Panc1 (cell line): ENCODE measurements around the gene PROSER3. TPM values are rescaled to one million over a fixed set of nuclear protein-coding genes. Genes with fewer than 3 reads are reported as not detected.
"Not testable (repeated sequence)": the region's sequence is repeated elsewhere in the genome, so short reads cannot be mapped to it uniquely, and the experiment has no call there.

Experiments
- ATAC-seq: fragments of 200-7000 bp; cut with Tn5 transposase; 2 replicates; pipeline ENCODE4 v1.9.1; 2020; ENCODE audit warnings: mild to moderate bottlenecking, moderate library complexity
- BruUV-seq: library from RNA; stranded (reverse); fragments of 400-500 nt; replicated peaks from 2 replicates; lab custom pipeline; 2021; lab: Mats Ljungman, UMichigan
- CTCF ChIA-PET: fragments of 300-600 bp; sonication (Branson Sonifier 250); formaldehyde crosslinking; loops from one replicate; lab custom pipeline; 2022; ENCODE audit warnings: antibody characterized with exemption; lab: Charles Lee
- POLR2A ChIA-PET: fragments of 300-600 bp; sonication (Branson Sonifier 250); formaldehyde crosslinking; loops from one replicate; lab custom pipeline; 2022; ENCODE audit warnings: antibody characterized with exemption; lab: Charles Lee
- DNase-seq: peaks from one replicate; pipeline ENCODE4 v3.0.0-alpha.2; 2010; ENCODE audit warnings: low read depth, low spot score
- H3K27ac ChIP-seq: 2 replicates; pipeline ENCODE4 v1.5.1; 2011; ENCODE audit warnings: mild to moderate bottlenecking, low read length, inconsistent platforms
- H3K27me3 ChIP-seq: fragments of 200-500 bp; sonication (Bioruptor generic); 2 replicates; pipeline ENCODE4 v1.6.0; 2014; ENCODE audit warnings: low read length, inconsistent platforms; ENCODE audit not compliant: control insufficient read depth, insufficient read depth
- H3K36me3 ChIP-seq: fragments of 200-500 bp; sonication (Bioruptor generic); 2 replicates; pipeline ENCODE4 v1.5.1; 2014; ENCODE audit warnings: inconsistent platforms, mild to moderate bottlenecking, low read length, moderate library complexity; ENCODE audit not compliant: control insufficient read depth, insufficient read depth
- H3K4me1 ChIP-seq: 2 replicates; pipeline ENCODE4 v1.5.1; 2011; ENCODE audit warnings: inconsistent platforms, mild to moderate bottlenecking, low read length, moderate library complexity; ENCODE audit not compliant: control insufficient read depth, insufficient read depth
- H3K4me3 ChIP-seq, 2 experiments: 2 replicates each; pipeline ENCODE4 v1.5.1; 2011 to 2012; ENCODE audit warnings: low read depth in 2 of 2, low read length in 2 of 2, mild to moderate bottlenecking in 2 of 2, inconsistent platforms in 1 of 2, moderate library complexity in 1 of 2
- H3K9me3 ChIP-seq: fragments of 200-500 bp; sonication (Bioruptor generic); 2 replicates; pipeline ENCODE4 v1.5.1; 2014; ENCODE audit warnings: low read depth, mild to moderate bottlenecking, inconsistent platforms, low read length, moderate library complexity; ENCODE audit not compliant: control insufficient read depth, insufficient read depth
- POLR2AphosphoS5 ChIP-seq: IDR thresholded peaks from 2 replicates; pipeline ENCODE4 v1.6.1; 2012; ENCODE audit warnings: mild to moderate bottlenecking, low read depth, low read length, moderate library complexity
- SIN3A ChIP-seq: IDR thresholded peaks from 2 replicates; pipeline ENCODE4 v1.6.1; 2012; ENCODE audit warnings: low read depth, mild to moderate bottlenecking, low read length, moderate library complexity, borderline replicate concordance; ENCODE audit not compliant: insufficient read depth
- TCF7L2 ChIP-seq: IDR thresholded peaks from 2 replicates; pipeline ENCODE4 v1.6.1; 2011; ENCODE audit warnings: mild to moderate bottlenecking, low read depth, low read length, inconsistent platforms
- in situ Hi-C: cut with HindIII; loops from 2 replicates; pipeline ENCODE4 v1.10.0; 2016; ENCODE audit warnings: low sequenced_read_pairs, low pct_unique_long_range_greater_than_20kb
- intact Hi-C: fragments of 100-400 bp; cut with micrococcal nuclease; formaldehyde crosslinking; loops from one replicate; pipeline ENCODE4 v1.10.0; 2022; ENCODE audit not compliant: unreplicated experiment
- total RNA-seq: library from RNA; stranded (reverse); gene quantifications from one replicate; pipeline ENCODE4 v1.2.1, GENCODE V29; 2021; ENCODE audit not compliant: unreplicated experiment
- TF ChIP-seq, protein P1 (sequence below): fragments of 450-650 bp; IDR thresholded peaks from 2 replicates; pipeline ENCODE4 v1.5.1; 2017; ENCODE audit warnings: mild to moderate bottlenecking
- TF ChIP-seq, protein P2 (sequence below), 2 experiments: IDR thresholded peaks; 2 replicates each; pipeline ENCODE4 v1.6.1; 2011 to 2012; ENCODE audit warnings: low read depth in 2 of 2, control low read depth in 1 of 2, low read length in 1 of 2, mild to moderate bottlenecking in 1 of 2, moderate library complexity in 1 of 2; ENCODE audit not compliant: insufficient read depth in 1 of 2

The PROSER3 gene
- total RNA-seq, 1 experiment from 2014 or later: 63.9 TPM

DNA sequence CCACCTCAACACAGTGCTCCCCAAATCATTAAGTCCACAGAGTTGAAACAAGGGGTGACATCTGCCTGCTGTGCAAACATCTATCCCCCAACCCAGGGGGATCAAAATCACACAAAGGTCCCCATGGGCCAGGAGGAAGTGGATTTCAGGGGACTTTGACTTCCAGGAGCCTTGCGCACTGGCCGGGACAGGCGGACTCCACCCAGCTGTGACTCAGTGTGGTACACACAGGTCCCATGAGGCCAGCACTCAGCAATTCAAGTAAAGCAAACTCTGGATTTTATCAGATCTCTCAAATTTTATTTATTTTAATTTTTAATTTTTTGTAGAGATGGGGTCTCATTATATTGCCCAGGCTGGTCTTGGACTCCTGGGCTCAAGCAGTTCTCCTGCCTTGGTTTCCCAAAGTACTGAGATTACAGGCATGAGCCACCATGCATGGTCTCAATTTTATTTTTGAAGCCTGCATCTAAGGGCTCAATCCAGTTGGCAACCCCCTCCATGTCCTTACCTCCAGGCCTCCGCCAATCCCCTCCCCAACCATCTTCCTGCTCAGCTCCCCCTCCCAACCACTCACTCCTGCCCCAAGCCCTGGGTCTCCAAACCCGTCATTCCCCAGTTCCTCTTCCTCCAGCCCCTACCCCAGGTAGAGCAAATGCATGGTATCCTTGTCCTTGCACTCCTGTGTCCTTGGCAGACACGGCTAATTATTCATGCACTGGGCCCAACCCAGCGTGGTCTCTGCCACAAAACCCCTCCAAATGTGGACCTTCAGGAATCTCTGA is 35.6 kb downstream of the PROSER3 start:
- Histone ChIP-seq H3K4me1 (no peaks in the 10 kb centered on the region; the same call in 1 of the 2 replicates), H3K27ac (no peak overlapping the region), H3K27me3 (no peaks in the 10 kb centered on the region), H3K4me3 (no peak overlapping the region), H3K36me3 (no peaks in the 10 kb centered on the region), H3K9me3 (no peaks in the 10 kb centered on the region)
- ChIA-PET CTCF (no interaction called here), POLR2A (no interaction called here)
- ATAC-seq (no peak), DNase-seq (no peak)
- TF ChIP-seq, protein P1, sequence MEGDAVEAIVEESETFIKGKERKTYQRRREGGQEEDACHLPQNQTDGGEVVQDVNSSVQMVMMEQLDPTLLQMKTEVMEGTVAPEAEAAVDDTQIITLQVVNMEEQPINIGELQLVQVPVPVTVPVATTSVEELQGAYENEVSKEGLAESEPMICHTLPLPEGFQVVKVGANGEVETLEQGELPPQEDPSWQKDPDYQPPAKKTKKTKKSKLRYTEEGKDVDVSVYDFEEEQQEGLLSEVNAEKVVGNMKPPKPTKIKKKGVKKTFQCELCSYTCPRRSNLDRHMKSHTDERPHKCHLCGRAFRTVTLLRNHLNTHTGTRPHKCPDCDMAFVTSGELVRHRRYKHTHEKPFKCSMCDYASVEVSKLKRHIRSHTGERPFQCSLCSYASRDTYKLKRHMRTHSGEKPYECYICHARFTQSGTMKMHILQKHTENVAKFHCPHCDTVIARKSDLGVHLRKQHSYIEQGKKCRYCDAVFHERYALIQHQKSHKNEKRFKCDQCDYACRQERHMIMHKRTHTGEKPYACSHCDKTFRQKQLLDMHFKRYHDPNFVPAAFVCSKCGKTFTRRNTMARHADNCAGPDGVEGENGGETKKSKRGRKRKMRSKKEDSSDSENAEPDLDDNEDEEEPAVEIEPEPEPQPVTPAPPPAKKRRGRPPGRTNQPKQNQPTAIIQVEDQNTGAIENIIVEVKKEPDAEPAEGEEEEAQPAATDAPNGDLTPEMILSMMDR: no peak
- in situ Hi-C loops (no loop called here), intact Hi-C loops (no loop called here)
- BruUV-seq: no TSS peak

DNA sequence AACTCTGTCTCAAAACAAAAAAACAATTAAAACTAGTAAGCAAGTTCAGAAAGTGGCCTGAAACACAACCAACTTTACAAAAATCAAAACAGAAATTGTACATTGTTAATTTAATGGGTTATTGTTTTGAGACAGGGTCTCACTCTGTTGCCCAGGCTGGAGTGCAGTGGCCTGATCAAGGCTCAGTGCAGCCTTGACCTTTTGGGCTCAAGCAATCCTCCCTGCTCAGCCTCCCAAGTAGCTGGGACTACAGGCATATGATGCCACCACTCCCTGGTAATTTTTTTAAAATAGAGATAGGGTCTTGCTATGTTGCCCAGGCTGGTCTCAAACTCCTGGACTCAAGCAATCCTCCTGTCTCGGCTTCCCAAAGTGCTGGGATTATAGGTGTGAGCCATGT is 37.6 kb downstream of the PROSER3 start:
- H3K4me1 ChIP-seq, POLR2A ChIA-PET, H3K36me3 ChIP-seq, CTCF ChIA-PET, DNase-seq, H3K4me3 ChIP-seq, in situ Hi-C loops, H3K9me3 ChIP-seq, H3K27me3 ChIP-seq, BruUV-seq, H3K27ac ChIP-seq, ATAC-seq, intact Hi-C loops: not testable (repeated sequence)

DNA sequence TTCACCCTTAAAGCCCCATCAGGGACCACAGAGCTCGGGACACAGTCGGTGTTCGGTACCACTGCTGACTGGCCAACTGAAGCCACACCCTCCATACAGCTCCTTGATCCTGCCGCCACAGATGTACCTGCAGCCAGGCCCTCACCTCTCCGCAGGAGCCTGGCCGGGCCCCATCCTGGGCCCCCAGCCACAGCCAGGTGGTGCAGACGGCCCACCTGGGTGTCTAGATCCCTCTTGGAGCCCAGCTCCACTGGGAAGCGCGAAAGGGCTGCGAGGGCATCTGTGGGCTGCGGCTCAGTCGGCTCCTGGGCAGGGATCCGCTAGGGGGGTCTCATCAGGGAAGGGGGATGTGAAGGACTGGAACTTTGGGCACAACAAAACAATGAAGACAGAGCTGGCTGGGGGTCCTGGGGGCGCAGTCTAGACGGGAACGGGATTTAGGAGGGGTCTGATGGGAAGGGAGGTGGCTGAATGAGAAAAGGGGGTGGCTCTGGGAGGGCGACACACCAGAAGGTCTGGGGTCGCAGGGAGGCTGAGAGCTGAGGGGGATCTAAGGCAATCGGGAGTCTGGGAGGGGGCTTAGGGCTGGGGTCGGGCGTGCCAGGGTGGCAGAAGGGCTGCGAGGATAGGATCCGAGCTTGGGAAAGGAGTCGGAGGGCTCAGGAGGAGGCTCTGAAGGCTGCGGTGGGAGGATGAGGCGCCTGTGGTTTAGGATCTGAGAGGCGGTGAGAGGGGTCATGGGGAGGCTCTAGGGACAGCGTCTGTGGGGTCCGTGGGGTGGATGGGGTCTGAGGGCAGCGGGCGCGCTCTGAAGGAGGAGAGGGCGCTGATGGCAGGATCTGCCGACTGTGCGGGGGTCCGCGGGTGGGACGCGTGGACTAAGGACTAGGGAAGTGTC is 38.9 kb downstream of the PROSER3 start:
- H3K36me3 ChIP-seq: no peaks in the 10 kb centered on the region
- no peaks in the 10 kb centered on the region for H3K27me3 ChIP-seq
- BruUV-seq: no TSS peak
- ChIA-PET POLR2A (no interaction called here), CTCF (interaction anchor here (0.9 kb wide), 1 partner anchor 23 kb away, joined by 4 read pairs; no protein-coding TSS in a partner anchor)
- H3K27ac ChIP-seq: no peak overlapping the region
- no peaks in the 10 kb centered on the region for H3K4me1 ChIP-seq
- H3K9me3 ChIP-seq: no peaks in the 10 kb centered on the region
- no peak for TF ChIP-seq POLR2AphosphoS5
- TF ChIP-seq, protein P2, sequence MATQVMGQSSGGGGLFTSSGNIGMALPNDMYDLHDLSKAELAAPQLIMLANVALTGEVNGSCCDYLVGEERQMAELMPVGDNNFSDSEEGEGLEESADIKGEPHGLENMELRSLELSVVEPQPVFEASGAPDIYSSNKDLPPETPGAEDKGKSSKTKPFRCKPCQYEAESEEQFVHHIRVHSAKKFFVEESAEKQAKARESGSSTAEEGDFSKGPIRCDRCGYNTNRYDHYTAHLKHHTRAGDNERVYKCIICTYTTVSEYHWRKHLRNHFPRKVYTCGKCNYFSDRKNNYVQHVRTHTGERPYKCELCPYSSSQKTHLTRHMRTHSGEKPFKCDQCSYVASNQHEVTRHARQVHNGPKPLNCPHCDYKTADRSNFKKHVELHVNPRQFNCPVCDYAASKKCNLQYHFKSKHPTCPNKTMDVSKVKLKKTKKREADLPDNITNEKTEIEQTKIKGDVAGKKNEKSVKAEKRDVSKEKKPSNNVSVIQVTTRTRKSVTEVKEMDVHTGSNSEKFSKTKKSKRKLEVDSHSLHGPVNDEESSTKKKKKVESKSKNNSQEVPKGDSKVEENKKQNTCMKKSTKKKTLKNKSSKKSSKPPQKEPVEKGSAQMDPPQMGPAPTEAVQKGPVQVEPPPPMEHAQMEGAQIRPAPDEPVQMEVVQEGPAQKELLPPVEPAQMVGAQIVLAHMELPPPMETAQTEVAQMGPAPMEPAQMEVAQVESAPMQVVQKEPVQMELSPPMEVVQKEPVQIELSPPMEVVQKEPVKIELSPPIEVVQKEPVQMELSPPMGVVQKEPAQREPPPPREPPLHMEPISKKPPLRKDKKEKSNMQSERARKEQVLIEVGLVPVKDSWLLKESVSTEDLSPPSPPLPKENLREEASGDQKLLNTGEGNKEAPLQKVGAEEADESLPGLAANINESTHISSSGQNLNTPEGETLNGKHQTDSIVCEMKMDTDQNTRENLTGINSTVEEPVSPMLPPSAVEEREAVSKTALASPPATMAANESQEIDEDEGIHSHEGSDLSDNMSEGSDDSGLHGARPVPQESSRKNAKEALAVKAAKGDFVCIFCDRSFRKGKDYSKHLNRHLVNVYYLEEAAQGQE (IDR thresholded peaks at IDR 0.05; ENCODE audit: insufficient read depth in 1 of 2, low read depth in 2 of 2, low read length in 1 of 2): no peak
- TF ChIP-seq SIN3A: no peak
- no peak for TF ChIP-seq TCF7L2
- TF ChIP-seq, protein P1: no peak
- ATAC-seq (no peak), DNase-seq (no peak)
- in situ Hi-C loops: no loop called here
- intact Hi-C loops: no loop called here
- no peak overlapping the region for H3K4me3 ChIP-seq
